Left ventricle myocardium inferior (tissue), 1 donor: ENCODE measurements around the gene BBS10. TPM values are rescaled to one million over a fixed set of nuclear protein-coding genes. Genes with fewer than 3 reads are reported as not detected.
"Not testable (repeated sequence)": the region's sequence is repeated elsewhere in the genome, so short reads cannot be mapped to it uniquely, and the experiment has no call there.

Experiments used
- DNase-seq: peaks from one replicate; pipeline ENCODE4 v3.0.0-alpha.2; 2020
- H3K27ac ChIP-seq: fragments of 200-600 bp; replicated peaks from 2 replicates; pipeline ENCODE4 v1.8.0; 2021
- H3K27me3 ChIP-seq: fragments of 200-600 bp; 2 replicates; pipeline ENCODE4 v1.8.0; 2021; ENCODE audit warnings: low read depth
- H3K36me3 ChIP-seq: fragments of 200-600 bp; 2 replicates; pipeline ENCODE4 v1.8.0; 2021
- H3K4me1 ChIP-seq: fragments of 200-600 bp; 2 replicates; pipeline ENCODE4 v1.8.0; 2021
- H3K4me3 ChIP-seq: fragments of 200-600 bp; 2 replicates; pipeline ENCODE4 v1.8.0; 2021; ENCODE audit warnings: mild to moderate bottlenecking, moderate library complexity
- H3K9me3 ChIP-seq: fragments of 200-600 bp; replicated peaks from 2 replicates; pipeline ENCODE4 v1.8.0; 2021
- intact Hi-C: fragments of 100-400 bp; cut with micrococcal nuclease; formaldehyde crosslinking; loops from one replicate; pipeline ENCODE4 v1.11.0; 2022
- total RNA-seq: library from RNA; stranded (reverse); fragmentation: NEBNext Ultra II Directional; extraction: Animal tissue kit (Norgen Biotek cat#: 25700); gene quantifications from one replicate; pipeline ENCODE4 v1.2.1, GENCODE V29; 2021
- TF ChIP-seq, protein P1 (sequence below): fragments of 200-600 bp; IDR thresholded peaks from 2 replicates; pipeline ENCODE4 v1.8.0; 2021; ENCODE audit warnings: antibody characterized with exemption, mild to moderate bottlenecking, borderline replicate concordance
- donor health status: DM: no; HTN: yes; CAD: no; lungs with severe emphysema.

Gene BBS10
- total RNA-seq, 1 donor from 2014 or later = 8.8 TPM

DNA sequence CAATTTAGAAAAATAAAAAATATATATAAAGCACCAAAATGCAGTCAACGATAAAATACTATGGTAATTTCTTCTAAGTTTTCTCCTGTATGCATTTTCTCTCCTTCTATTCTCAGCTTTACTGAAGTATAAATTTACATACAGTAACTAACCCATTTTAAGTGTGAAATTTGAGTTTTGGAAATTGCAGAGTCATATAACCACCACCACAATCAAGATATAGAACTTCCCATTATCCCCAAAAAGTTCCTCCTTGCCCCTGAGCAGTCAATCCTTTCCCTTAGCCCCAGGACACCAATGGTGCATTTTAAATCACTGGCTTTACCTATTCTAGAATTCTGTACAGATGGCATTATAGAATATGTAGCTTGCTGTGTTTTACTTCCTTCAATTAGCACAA lies 31.0 kb upstream of the BBS10 start:
- no peak for DNase-seq
- Histone ChIP-seq H3K4me3 (no peak overlapping the region), H3K36me3 (peaks cover 72% of the 10 kb centered on the region), H3K4me1 (no peaks in the 10 kb centered on the region), H3K27ac (no peak overlapping the region), H3K9me3 (no peaks in the 10 kb centered on the region), H3K27me3 (no peaks in the 10 kb centered on the region)
- intact Hi-C loops = no loop called here
- TF ChIP-seq, protein P1, sequence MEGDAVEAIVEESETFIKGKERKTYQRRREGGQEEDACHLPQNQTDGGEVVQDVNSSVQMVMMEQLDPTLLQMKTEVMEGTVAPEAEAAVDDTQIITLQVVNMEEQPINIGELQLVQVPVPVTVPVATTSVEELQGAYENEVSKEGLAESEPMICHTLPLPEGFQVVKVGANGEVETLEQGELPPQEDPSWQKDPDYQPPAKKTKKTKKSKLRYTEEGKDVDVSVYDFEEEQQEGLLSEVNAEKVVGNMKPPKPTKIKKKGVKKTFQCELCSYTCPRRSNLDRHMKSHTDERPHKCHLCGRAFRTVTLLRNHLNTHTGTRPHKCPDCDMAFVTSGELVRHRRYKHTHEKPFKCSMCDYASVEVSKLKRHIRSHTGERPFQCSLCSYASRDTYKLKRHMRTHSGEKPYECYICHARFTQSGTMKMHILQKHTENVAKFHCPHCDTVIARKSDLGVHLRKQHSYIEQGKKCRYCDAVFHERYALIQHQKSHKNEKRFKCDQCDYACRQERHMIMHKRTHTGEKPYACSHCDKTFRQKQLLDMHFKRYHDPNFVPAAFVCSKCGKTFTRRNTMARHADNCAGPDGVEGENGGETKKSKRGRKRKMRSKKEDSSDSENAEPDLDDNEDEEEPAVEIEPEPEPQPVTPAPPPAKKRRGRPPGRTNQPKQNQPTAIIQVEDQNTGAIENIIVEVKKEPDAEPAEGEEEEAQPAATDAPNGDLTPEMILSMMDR = no peak

DNA sequence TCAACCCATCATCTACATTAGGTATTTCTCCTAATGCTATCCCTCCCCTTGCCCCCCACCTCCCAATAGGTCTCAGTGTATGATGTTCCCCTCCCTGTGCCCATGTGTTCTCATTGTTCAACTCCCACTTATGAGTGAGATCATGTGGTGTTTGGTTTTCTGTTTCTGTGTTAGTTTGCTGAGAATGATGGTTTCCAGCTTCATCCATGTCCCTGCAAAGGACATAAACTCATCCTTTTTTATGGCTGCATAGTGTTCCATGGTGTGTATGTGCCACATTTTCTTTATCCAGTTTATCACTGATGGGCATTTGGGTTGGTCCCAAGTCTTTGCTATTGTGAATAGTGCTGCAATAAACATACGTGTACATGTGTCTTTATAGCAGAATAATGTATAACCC lies 28.7 kb upstream of the BBS10 start:
- peaks cover 71% of the 10 kb centered on the region for H3K36me3 ChIP-seq
- H3K9me3 ChIP-seq, DNase-seq, H3K27me3 ChIP-seq, H3K4me1 ChIP-seq, intact Hi-C loops, H3K4me3 ChIP-seq, H3K27ac ChIP-seq: not testable (repeated sequence)

DNA sequence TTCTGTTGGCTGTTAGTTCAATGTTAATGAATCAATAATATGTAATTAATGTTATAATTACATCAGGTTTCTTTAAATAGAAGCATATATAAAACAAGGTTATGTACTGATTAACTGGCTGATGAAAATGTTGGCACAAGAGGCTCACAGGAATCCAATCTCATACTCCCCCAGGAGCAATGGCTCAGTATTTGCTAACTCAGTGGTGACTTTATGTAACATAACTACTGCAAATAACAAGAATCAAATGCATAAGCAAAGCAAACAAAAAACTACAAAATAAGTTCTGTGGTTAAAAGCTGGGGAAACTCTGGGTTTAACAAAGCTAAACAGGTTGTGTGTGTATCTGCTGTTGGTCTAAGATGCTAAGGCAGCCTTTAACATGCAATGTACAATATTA lies 27.7 kb upstream of the BBS10 start:
- intact Hi-C loops = no loop called here
- TF ChIP-seq, protein P1 = no peak
- H3K4me1 ChIP-seq = no peaks in the 10 kb centered on the region
- peaks cover 77% of the 10 kb centered on the region for H3K36me3 ChIP-seq
- H3K4me3 ChIP-seq = no peak overlapping the region
- no peak overlapping the region for H3K27ac ChIP-seq
- no peaks in the 10 kb centered on the region for H3K9me3 ChIP-seq
- DNase-seq = no peak
- no peaks in the 10 kb centered on the region for H3K27me3 ChIP-seq

DNA sequence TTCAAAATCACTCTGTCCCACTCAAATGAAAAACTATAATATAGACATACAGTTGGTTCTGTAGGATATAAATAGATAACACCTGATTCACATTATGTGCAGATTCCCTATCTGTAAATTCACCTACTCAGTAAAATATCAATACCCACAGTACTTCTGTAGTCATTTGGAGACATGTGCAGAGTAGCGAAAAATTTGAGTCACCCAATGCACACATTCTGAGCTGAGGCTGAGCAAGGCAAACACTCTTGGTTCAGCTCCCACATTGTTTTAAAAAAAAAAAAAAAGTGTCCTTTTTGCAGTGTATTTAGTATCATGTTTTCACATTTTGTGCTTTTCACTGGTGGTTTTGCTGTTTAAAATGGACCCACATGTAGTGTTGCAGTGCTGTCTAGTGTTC lies 27.3 kb upstream of the BBS10 start:
- Histone ChIP-seq H3K4me1 (no peaks in the 10 kb centered on the region), H3K27ac (no peak overlapping the region), H3K36me3 (peaks cover 82% of the 10 kb centered on the region), H3K4me3 (no peak overlapping the region), H3K9me3 (no peaks in the 10 kb centered on the region), H3K27me3 (no peaks in the 10 kb centered on the region)
- DNase-seq = no peak
- intact Hi-C loops = no loop called here
- TF ChIP-seq, protein P1 = no peak

DNA sequence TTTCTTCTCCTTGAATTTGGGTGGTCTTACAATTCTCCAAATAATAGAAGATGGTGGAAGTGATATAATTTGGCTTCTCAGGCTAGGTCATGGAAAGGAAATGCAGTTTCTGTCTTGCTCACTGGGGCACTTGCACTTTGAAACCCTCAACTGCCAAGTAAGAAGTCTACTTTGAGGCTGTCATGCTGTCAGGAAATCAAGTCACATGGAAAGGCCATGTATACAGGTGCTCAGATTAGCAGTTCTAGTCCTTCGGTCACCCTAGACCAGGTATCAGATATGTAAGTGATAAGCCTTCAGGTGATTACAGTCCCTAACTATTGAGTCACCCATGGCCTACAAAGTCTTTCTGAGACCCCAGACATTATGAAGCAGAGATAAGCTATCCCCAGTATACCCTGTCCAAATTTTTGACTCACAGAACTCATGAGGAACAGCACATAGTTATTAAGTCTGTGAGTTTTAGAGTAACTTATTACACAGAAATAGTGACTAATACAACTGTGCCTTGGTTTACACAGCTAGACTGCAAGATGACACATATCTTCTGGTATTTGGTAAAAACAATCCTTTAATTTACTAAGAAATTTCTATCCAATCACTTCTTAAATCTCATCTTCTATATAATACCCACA lies 26.3 kb upstream of the BBS10 start:
- Histone ChIP-seq H3K4me3 (no peak overlapping the region), H3K4me1 (no peaks in the 10 kb centered on the region), H3K9me3 (no peaks in the 10 kb centered on the region), H3K27ac (no peak overlapping the region), H3K27me3 (no peaks in the 10 kb centered on the region), H3K36me3 (peaks cover 87% of the 10 kb centered on the region)
- no peak for DNase-seq
- intact Hi-C loops = no loop called here
- TF ChIP-seq, protein P1 = no peak

GRCh38 chr12:76368230-76368629 lies 20.0 kb upstream of the BBS10 start:
- no peak for DNase-seq
- Histone ChIP-seq H3K27ac (no peak overlapping the region), H3K36me3 (peaks cover 82% of the 10 kb centered on the region), H3K27me3 (no peaks in the 10 kb centered on the region), H3K4me3 (no peak overlapping the region), H3K4me1 (no peaks in the 10 kb centered on the region), H3K9me3 (peaks cover 9% of the 10 kb centered on the region)
- TF ChIP-seq, protein P1 = no peak
- intact Hi-C loops = no loop called here
